T-cell (primary cell): ENCODE results near the gene ARMC5. TPM values are rescaled to one million over a fixed set of nuclear protein-coding genes. Genes with fewer than 3 reads are reported as not detected.
"Not testable (repeated sequence)": the region's sequence is repeated elsewhere in the genome, so short reads cannot be mapped to it uniquely, and the experiment has no call there.

Experiments
- ATAC-seq, 4 experiments: fragments of 200-7000 bp in 3 of 4; fragments of 150-1000 bp in 1 of 4; cut with Tn5 transposase; replicated peaks in 1 of 4; 1 replicate in 3 of 4; 2 replicates in 1 of 4; pipeline ENCODE4 v1.10.0; 2021; ENCODE audit warnings: moderate library complexity in 3 of 4, mild to moderate bottlenecking in 2 of 4, moderate number of reproducible peaks in 1 of 4
- CTCF ChIA-PET, 2 donors: fragments of 300-600 bp; sonication (Branson Sonifier 250); formaldehyde crosslinking; loops; one replicate each; lab custom pipeline; 2022; ENCODE audit warnings: antibody characterized with exemption in 2 of 2; lab: Charles Lee
- POLR2A ChIA-PET, 2 donors: fragments of 300-600 bp; sonication (Branson Sonifier 250); formaldehyde crosslinking; loops; one replicate each; lab custom pipeline; 2022; ENCODE audit warnings: antibody characterized with exemption in 2 of 2; lab: Charles Lee
- DNase-seq, 35 experiments: peaks; one replicate each; pipeline versions ENCODE4 v3.0.0 to v3.0.0-alpha.2; 2013 to 2023
- H3K27ac ChIP-seq: one replicate; pipeline ENCODE4 v1.5.1; 2013; ENCODE audit warnings: low read length
- H3K27me3 ChIP-seq, 2 experiments: replicated peaks in 1 of 2; 1 replicate in 1 of 2; 2 replicates in 1 of 2; pipeline versions ENCODE4 v1.6.1 to v1.7.0; 2013; ENCODE audit warnings: low read length in 1 of 2, mixed read lengths in 1 of 2; ENCODE audit not compliant: control insufficient read depth in 2 of 2, insufficient read depth in 2 of 2; ENCODE audit errors: extremely low read depth in 1 of 2
- H3K36me3 ChIP-seq, 2 donors: 1 replicate in 1 of 2; 2 replicates in 1 of 2; pipeline versions ENCODE4 v1.6.1 to v1.7.0; 2013; ENCODE audit warnings: low read length in 1 of 2; ENCODE audit not compliant: control insufficient read depth in 2 of 2, insufficient read depth in 1 of 2; ENCODE audit errors: extremely low read depth in 1 of 2
- H3K4me1 ChIP-seq, 2 experiments: 1 replicate in 1 of 2; 2 replicates in 1 of 2; pipeline versions ENCODE4 v1.6.1 to v1.7.0; 2013; ENCODE audit warnings: low read length in 2 of 2, mixed read lengths in 1 of 2; ENCODE audit not compliant: insufficient read depth in 2 of 2, control insufficient read depth in 1 of 2; ENCODE audit errors: extremely low read depth in 1 of 2
- H3K4me3 ChIP-seq, 2 donors: 1 replicate in 1 of 2; 2 replicates in 1 of 2; pipeline versions ENCODE4 v1.5.1 to v1.7.0; 2013; ENCODE audit warnings: mild to moderate bottlenecking in 2 of 2, low read length in 1 of 2, moderate library complexity in 1 of 2; ENCODE audit not compliant: control insufficient read depth in 1 of 2; ENCODE audit errors: extremely low read depth in 1 of 2
- H3K9me3 ChIP-seq: 2 replicates; pipeline ENCODE4 v1.7.0; 2013
- H3K27ac Mint-ChIP-seq, 2 donors: one replicate each; pipeline ENCODE4 v1.8.0; 2020 to 2021; ENCODE audit warnings: mild to moderate bottlenecking in 2 of 2, mixed read lengths in 2 of 2
- H3K27me3 Mint-ChIP-seq, 2 donors: one replicate each; pipeline ENCODE4 v1.8.0; 2021 to 2022; ENCODE audit warnings: mixed read lengths in 2 of 2
- H3K36me3 Mint-ChIP-seq: one replicate; pipeline ENCODE4 v1.8.0; 2021; ENCODE audit warnings: mixed read lengths
- H3K4me1 Mint-ChIP-seq, 3 donors: one replicate each; pipeline ENCODE4 v1.8.0; 2020 to 2022; ENCODE audit warnings: mixed read lengths in 3 of 3, mild to moderate bottlenecking in 1 of 3
- H3K4me3 Mint-ChIP-seq, 3 donors: one replicate each; pipeline ENCODE4 v1.8.0; 2020 to 2022; ENCODE audit warnings: mild to moderate bottlenecking in 3 of 3, mixed read lengths in 3 of 3, moderate library complexity in 3 of 3
- H3K9me3 Mint-ChIP-seq, 3 donors: one replicate each; pipeline ENCODE4 v1.8.0; 2020 to 2022; ENCODE audit warnings: mixed read lengths in 3 of 3
- WGBS: methylation state at CpG from one replicate; pipeline ENCODE4 v1.1.5; 2013; ENCODE audit warnings: missing lambda C conversion rate; ENCODE audit not compliant: insufficient coverage; 5-methylcytosine and 5-hydroxymethylcytosine counted together
- total RNA-seq, 35 experiments: library from RNA in 6 of 35; stranded (reverse) in 6 of 35; fragments of 120-200 nt in 1 of 35; gene quantifications; one replicate each; pipeline versions ENCODE4 v1.2.1 to v1.2.4 and lab custom pipeline; 2013 to 2026

ARMC5 gene
- total RNA-seq, 5 donors from 2014 or later (not counting 1 experiment from before 2014, with no cell fraction given), result 9.3 to 16.6 (median 10.2) TPM

GRCh38 chr16:31413943-31414342 is 45.4 kb upstream of the ARMC5 start:
- no peak overlapping the region for H3K27ac Mint-ChIP-seq
- POLR2A ChIA-PET, result no interaction called here

DNA sequence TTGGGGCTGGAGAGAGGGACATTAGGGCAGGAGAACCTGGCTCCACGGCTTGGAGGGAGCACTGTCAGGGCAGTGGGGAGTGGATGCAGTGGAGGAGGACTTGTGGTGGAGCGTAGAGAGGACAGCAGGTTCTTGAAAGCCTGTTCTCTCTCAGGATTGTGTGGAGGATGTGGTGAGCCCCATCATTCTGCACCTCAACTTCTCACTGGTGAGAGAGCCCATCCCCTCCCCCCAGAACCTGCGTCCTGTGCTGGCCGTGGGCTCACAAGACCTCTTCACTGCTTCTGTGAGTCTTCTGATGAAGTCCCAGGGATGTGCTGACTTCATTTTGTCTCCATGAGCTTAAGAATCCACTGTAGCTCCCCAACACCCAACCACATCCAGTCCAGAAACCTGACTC is 44.6 kb upstream of the ARMC5 start:
- Mint-ChIP-seq H3K4me3 (no peak overlapping the region), H3K27me3 (peaks cover 4 to 6% of the 10 kb centered on the region in 2 donors), H3K27ac (no peak overlapping the region), H3K9me3 (no peaks in the 10 kb centered on the region), H3K4me1 (peaks cover 0 to 25% (median 5%) of the 10 kb centered on the region in 3 donors), H3K36me3 (no peaks in the 10 kb centered on the region)
- Histone ChIP-seq H3K9me3 (no peaks in the 10 kb centered on the region), H3K27ac (no peak overlapping the region), H3K36me3 (no peaks in the 10 kb centered on the region), H3K27me3 (peaks cover 0 to 14% of the 10 kb centered on the region in 2 experiments), H3K4me1 (peaks cover 0 to 37% of the 10 kb centered on the region in 2 experiments), H3K4me3 (no peak overlapping the region)
- DNase-seq (peak in 7 of 35 experiments; percentile 4 to 31 (median 11)), ATAC-seq (no peak)
- ChIA-PET CTCF (no interaction called here), POLR2A (no interaction called here)
- WGBS, result 37% methylated on average over 3 of the region's 4 CpGs

More at GRCh38 chr16:31413943-31414342, 45.4 kb upstream of the ARMC5 start:
- Histone ChIP-seq H3K4me3 (no peak overlapping the region), H3K27me3 (peaks cover 0 to 14% of the 10 kb centered on the region in 2 experiments), H3K4me1 (peaks cover 0 to 32% of the 10 kb centered on the region in 2 experiments), H3K27ac (no peak overlapping the region), H3K9me3 (no peaks in the 10 kb centered on the region), H3K36me3 (no peaks in the 10 kb centered on the region)
- 91% methylated on average over 3 of the region's 4 CpGs for WGBS
- Mint-ChIP-seq H3K36me3 (no peaks in the 10 kb centered on the region), H3K4me3 (no peak overlapping the region), H3K27me3 (peaks cover 4 to 6% of the 10 kb centered on the region in 2 donors), H3K9me3 (no peaks in the 10 kb centered on the region), H3K4me1 (peaks cover 0 to 25% (median 5%) of the 10 kb centered on the region in 3 donors)
- no peak for ATAC-seq
- CTCF ChIA-PET, result no interaction called here
- no peak for DNase-seq

- H3K9me3 ChIP-seq, result no peaks in the 10 kb centered on the region
- no peaks in the 10 kb centered on the region for H3K36me3 ChIP-seq
- peaks cover 4 to 6% of the 10 kb centered on the region in 2 donors for H3K27me3 Mint-ChIP-seq
- no peaks in the 10 kb centered on the region for H3K9me3 Mint-ChIP-seq
- H3K4me3 ChIP-seq, result no peak overlapping the region
- WGBS, result no CpG with 5 or more reads among the region's 11 CpGs
- no peak overlapping the region for H3K27ac Mint-ChIP-seq
- peaks cover 0 to 30% (median 9%) of the 10 kb centered on the region in 3 donors for H3K4me1 Mint-ChIP-seq
- ATAC-seq (no peak), DNase-seq (no peak)
- peaks cover 0 to 54% of the 10 kb centered on the region in 2 experiments for H3K4me1 ChIP-seq
- ChIA-PET CTCF (no interaction called here), POLR2A (no interaction called here)
- H3K27ac ChIP-seq, result no peak overlapping the region
- no peaks in the 10 kb centered on the region for H3K36me3 Mint-ChIP-seq
- peaks cover 0 to 8% of the 10 kb centered on the region in 2 experiments for H3K27me3 ChIP-seq
- no peak overlapping the region for H3K4me3 Mint-ChIP-seq
Observed at GRCh38 chr16:31416371-31416770, 42.9 kb upstream of the ARMC5 start.

- H3K27ac Mint-ChIP-seq, H3K27me3 Mint-ChIP-seq, H3K4me3 Mint-ChIP-seq, DNase-seq, H3K27ac ChIP-seq, H3K9me3 ChIP-seq, H3K27me3 ChIP-seq, H3K4me3 ChIP-seq, CTCF ChIA-PET, H3K36me3 Mint-ChIP-seq, H3K36me3 ChIP-seq, H3K9me3 Mint-ChIP-seq, POLR2A ChIA-PET, ATAC-seq: not testable (repeated sequence)
- no CpG with 5 or more reads among the region's 2 CpGs for WGBS
- peaks cover 0 to 61% of the 10 kb centered on the region in 2 experiments for H3K4me1 ChIP-seq
- peaks cover 0 to 36% (median 14%) of the 10 kb centered on the region in 3 donors for H3K4me1 Mint-ChIP-seq
Observed at GRCh38 chr16:31417036-31417435, 42.3 kb upstream of the ARMC5 start.

DNA sequence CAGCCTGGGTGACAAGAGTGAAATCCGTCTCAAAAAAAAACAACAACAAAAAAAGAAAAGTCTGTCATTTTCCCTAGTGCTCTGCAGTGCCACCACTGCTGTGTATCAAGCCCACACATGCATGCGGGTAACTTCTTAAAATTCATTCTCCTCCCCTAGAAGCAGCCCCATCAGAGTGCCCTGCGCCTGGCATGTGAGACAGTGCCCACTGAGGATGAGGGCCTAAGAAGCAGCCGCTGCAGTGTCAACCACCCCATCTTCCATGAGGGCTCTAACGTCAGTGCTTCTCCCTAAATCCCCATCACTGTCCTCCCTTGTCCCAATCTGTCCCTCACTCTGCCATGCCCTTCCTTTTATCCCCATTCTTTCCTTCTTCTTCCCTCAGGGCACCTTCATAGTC is 41.4 kb upstream of the ARMC5 start:
- ChIA-PET CTCF (no interaction called here), POLR2A (no interaction called here)
- Histone ChIP-seq H3K9me3 (no peaks in the 10 kb centered on the region), H3K27ac (no peak overlapping the region), H3K4me1 (peaks cover 0 to 69% of the 10 kb centered on the region in 2 experiments), H3K27me3 (peaks cover 0 to 7% of the 10 kb centered on the region in 2 experiments), H3K36me3 (no peaks in the 10 kb centered on the region), H3K4me3 (no peak overlapping the region)
- Mint-ChIP-seq H3K36me3 (no peaks in the 10 kb centered on the region), H3K9me3 (no peaks in the 10 kb centered on the region), H3K4me1 (peaks cover 0 to 40% (median 18%) of the 10 kb centered on the region in 3 donors), H3K4me3 (no peak overlapping the region), H3K27ac (no peak overlapping the region), H3K27me3 (peaks cover 4 to 6% of the 10 kb centered on the region in 2 donors)
- DNase-seq (no peak), ATAC-seq (no peak)
- 98% methylated on average over 5 of the region's 5 CpGs for WGBS

GRCh38 chr16:31420037-31420436 is 39.3 kb upstream of the ARMC5 start:
- no peaks in the 10 kb centered on the region for H3K36me3 Mint-ChIP-seq
- no peak overlapping the region for H3K27ac Mint-ChIP-seq
- ATAC-seq, result peak in 1 of 4 experiments; percentile 17
- WGBS, result 50% methylated on average over 2 of the region's 3 CpGs
- POLR2A ChIA-PET, result interaction anchor here in 1 of 2 donors (0.7 kb wide), 1 partner anchor 9 kb away, joined by 3 read pairs; no protein-coding TSS in a partner anchor
- no peaks in the 10 kb centered on the region for H3K9me3 Mint-ChIP-seq
- CTCF ChIA-PET, result no interaction called here
- H3K36me3 ChIP-seq, result no peaks in the 10 kb centered on the region
- H3K27me3 ChIP-seq, result peaks cover 0 to 2% of the 10 kb centered on the region in 2 experiments
- peaks cover 0 to 36% (median 15%) of the 10 kb centered on the region in 3 donors for H3K4me1 Mint-ChIP-seq
- H3K9me3 ChIP-seq, result no peaks in the 10 kb centered on the region
- no peak overlapping the region for H3K4me3 ChIP-seq
- H3K27ac ChIP-seq, result no peak overlapping the region
- peaks cover 0 to 64% of the 10 kb centered on the region in 2 experiments for H3K4me1 ChIP-seq
- peaks cover 6% of the 10 kb centered on the region in 2 donors for H3K27me3 Mint-ChIP-seq
- DNase-seq, result peak in 1 of 35 experiments; percentile 11
- no peak overlapping the region for H3K4me3 Mint-ChIP-seq
